Measurements from ENCODE around the gene IMMP1L. TPM values are rescaled to one million over a fixed set of nuclear protein-coding genes. Genes with fewer than 3 reads are reported as not detected.
A peak's percentile ranks its signal among the peaks of the same experiment; 100 is the strongest.
"Not testable (repeated sequence)": the region's sequence is repeated elsewhere in the genome, so short reads cannot be mapped to it uniquely, and the experiment has no call there.

IMMP1L gene
- 10 to 100 TPM; 46.5 to 58.5 (median 52.9) TPM for polyA plus RNA-seq (ENCODE audit: insufficient read length in 4 of 4)

- peak; percentile 94 to 98 (median 96) for DNase-seq (ENCODE audit: low read depth in 4 of 4, low spot score in 2 of 4)
Measured at GRCh38 chr11:31509429-31510345, at the start of gene IMMP1L, which contains the start of gene ELP4. IMMP1L (minus strand) TSS chr11:31509622; CDS start chr11:31463276, 46,346 bp downstream. ELP4 (plus strand) TSS chr11:31509767; CDS start chr11:31509785, 18 bp downstream.

- no peak for DNase-seq (ENCODE audit: low read depth in 4 of 4, low spot score in 2 of 4)
Measured at GRCh38 chr11:31558001-31558400, 48.6 kb upstream of the IMMP1L start.

- no peak for DNase-seq (ENCODE audit: low read depth in 4 of 4, low spot score in 2 of 4)
Measured at GRCh38 chr11:31555938-31556337, 46.5 kb upstream of the IMMP1L start.

- DNase-seq (ENCODE audit: low read depth in 4 of 4, low spot score in 2 of 4) = no peak
Measured at GRCh38 chr11:31542862-31543261, 33.4 kb upstream of the IMMP1L start.

- DNase-seq (ENCODE audit: low read depth in 4 of 4, low spot score in 2 of 4) = no peak
Measured at GRCh38 chr11:31535479-31535878, 26.1 kb upstream of the IMMP1L start.

- DNase-seq (ENCODE audit: low read depth in 4 of 4, low spot score in 2 of 4) = no peak
Measured at GRCh38 chr11:31531293-31531692, 21.9 kb upstream of the IMMP1L start.

GRCh38 chr11:31529701-31530100, 20.3 kb upstream of the IMMP1L start:
- DNase-seq (ENCODE audit: low read depth in 4 of 4, low spot score in 2 of 4) = no peak

GRCh38 chr11:31529189-31529588, 19.8 kb upstream of the IMMP1L start:
- DNase-seq (ENCODE audit: low read depth in 4 of 4, low spot score in 2 of 4) = no peak

GRCh38 chr11:31521497-31522150, 12.2 kb upstream of the IMMP1L start:
- DNase-seq (ENCODE audit: low read depth in 4 of 4, low spot score in 2 of 4) = no peak

- no peak for DNase-seq (ENCODE audit: low read depth in 4 of 4, low spot score in 2 of 4)
Measured at GRCh38 chr11:31512117-31512516, 2.7 kb upstream of the IMMP1L start.

- DNase-seq (ENCODE audit: low read depth in 4 of 4, low spot score in 2 of 4) = no peak
Measured at GRCh38 chr11:31509051-31509428, 382 bp downstream of the IMMP1L start.

GRCh38 chr11:31500560-31500959, 8.9 kb downstream of the IMMP1L start:
- no peak for DNase-seq (ENCODE audit: low read depth in 4 of 4, low spot score in 2 of 4)

- DNase-seq (ENCODE audit: low read depth in 4 of 4, low spot score in 2 of 4) = no peak
Measured at GRCh38 chr11:31499576-31500178, 9.7 kb downstream of the IMMP1L start.

GRCh38 chr11:31493762-31494161, 15.7 kb downstream of the IMMP1L start:
- DNase-seq (ENCODE audit: low read depth in 4 of 4, low spot score in 2 of 4) = not testable (repeated sequence)

- no peak for DNase-seq (ENCODE audit: low read depth in 4 of 4, low spot score in 2 of 4)
Measured at GRCh38 chr11:31493235-31493634, 16.2 kb downstream of the IMMP1L start.

GRCh38 chr11:31492320-31492913, 17.0 kb downstream of the IMMP1L start:
- DNase-seq (ENCODE audit: low read depth in 4 of 4, low spot score in 2 of 4) = no peak

GRCh38 chr11:31487848-31488247, 21.6 kb downstream of the IMMP1L start:
- no peak for DNase-seq (ENCODE audit: low read depth in 4 of 4, low spot score in 2 of 4)

- no peak for DNase-seq (ENCODE audit: low read depth in 4 of 4, low spot score in 2 of 4)
Measured at GRCh38 chr11:31484497-31484896, 24.9 kb downstream of the IMMP1L start.

- no peak for DNase-seq (ENCODE audit: low read depth in 4 of 4, low spot score in 2 of 4)
Measured at GRCh38 chr11:31480930-31481329, 28.5 kb downstream of the IMMP1L start.

GRCh38 chr11:31479066-31479465, 30.4 kb downstream of the IMMP1L start:
- DNase-seq (ENCODE audit: low read depth in 4 of 4, low spot score in 2 of 4) = no peak

GRCh38 chr11:31478223-31478590, 31.2 kb downstream of the IMMP1L start:
- DNase-seq (ENCODE audit: low read depth in 4 of 4, low spot score in 2 of 4) = no peak

All from left renal cortex interstitium (tissue), 4 donors.